HG02610 (cell line): ENCODE measurements around the gene RNF43.

ENCODE experiments used
- ATAC-seq: cut with Tn5 transposase; IDR thresholded peaks from one replicate; pipeline ENCODE4 v1.9.1; 2021; ENCODE audit warnings: mild to moderate bottlenecking, moderate library complexity; ENCODE audit not compliant: unreplicated experiment

Gene RNF43

GRCh38 chr17:58382872-58383242, 34.5 kb downstream of the RNF43 start:
- no peak for ATAC-seq

- peak; percentile 60 for ATAC-seq
These were observed 35.0 kb downstream of the RNF43 start for GRCh38 chr17:58382108-58382871.

GRCh38 chr17:58381124-58382035, 36.0 kb downstream of the RNF43 start:
- no peak for ATAC-seq

GRCh38 chr17:58380207-58381123, 36.9 kb downstream of the RNF43 start:
- no peak for ATAC-seq

GRCh38 chr17:58379511-58379824, 37.9 kb downstream of the RNF43 start:
- ATAC-seq = no peak

GRCh38 chr17:58378733-58379510, 38.4 kb downstream of the RNF43 start:
- ATAC-seq = no peak

GRCh38 chr17:58377661-58378060, 39.7 kb downstream of the RNF43 start:
- no peak for ATAC-seq

- no peak for ATAC-seq
These were observed 40.2 kb downstream of the RNF43 start for GRCh38 chr17:58377093-58377601.

- ATAC-seq = no peak
These were observed 40.8 kb downstream of the RNF43 start for GRCh38 chr17:58376472-58377000.

- no peak for ATAC-seq
These were observed 41.5 kb downstream of the RNF43 start for GRCh38 chr17:58375811-58376210.

GRCh38 chr17:58375256-58375655, 42.1 kb downstream of the RNF43 start:
- ATAC-seq = no peak

- no peak for ATAC-seq
These were observed 43.4 kb downstream of the RNF43 start for GRCh38 chr17:58373923-58374322.

- ATAC-seq = no peak
These were observed 44.3 kb downstream of the RNF43 start for GRCh38 chr17:58373003-58373402.

- ATAC-seq = no peak
These were observed 45.9 kb downstream of the RNF43 start for GRCh38 chr17:58371300-58371950.

GRCh38 chr17:58370716-58371115, 46.6 kb downstream of the RNF43 start:
- ATAC-seq = no peak

GRCh38 chr17:58370309-58370708, 47.0 kb downstream of the RNF43 start:
- no peak for ATAC-seq

- no peak for ATAC-seq
These were observed 47.9 kb downstream of the RNF43 start for GRCh38 chr17:58369214-58370031.

GRCh38 chr17:58368860-58369213, 48.5 kb downstream of the RNF43 start:
- ATAC-seq = no peak
